Activated CD8-positive, alpha-beta memory T cell treated with anti-CD3 and anti-CD28 coated beads, Interleukin-2, amount 50 U/mL, for 24 hours (primary cell): Measurements from ENCODE around the gene LHX1.

Experiments used
- DNase-seq: peaks from one replicate; pipeline ENCODE4 v3.0.0-alpha.2; 2020; ENCODE audit errors: extremely low read depth

The LHX1 gene

GRCh38 chr17:36922175-36922574 is 15.1 kb upstream of the LHX1 start:
- DNase-seq, result no peak

- no peak for DNase-seq
Observed at GRCh38 chr17:36923814-36924221, 13.5 kb upstream of the LHX1 start.

GRCh38 chr17:36926226-36926625 is 11.0 kb upstream of the LHX1 start:
- no peak for DNase-seq

GRCh38 chr17:36926701-36927100 is 10.6 kb upstream of the LHX1 start:
- no peak for DNase-seq

- no peak for DNase-seq
Observed at GRCh38 chr17:36928471-36929345, 8.6 kb upstream of the LHX1 start.

GRCh38 chr17:36929851-36930582 is 7.3 kb upstream of the LHX1 start:
- DNase-seq, result no peak

- no peak for DNase-seq
Observed at GRCh38 chr17:36930583-36930900, 6.7 kb upstream of the LHX1 start.

GRCh38 chr17:36931096-36931696 is 6.1 kb upstream of the LHX1 start:
- DNase-seq, result no peak

- DNase-seq, result no peak
Observed at GRCh38 chr17:36931697-36932382, 5.4 kb upstream of the LHX1 start.

- DNase-seq, result no peak
Observed at GRCh38 chr17:36932383-36932693, 4.9 kb upstream of the LHX1 start.

- DNase-seq, result no peak
Observed at GRCh38 chr17:36932694-36933511, 4.4 kb upstream of the LHX1 start.

- DNase-seq, result no peak
Observed at GRCh38 chr17:36933512-36934143, 3.6 kb upstream of the LHX1 start.

GRCh38 chr17:36934144-36934691 is 3.1 kb upstream of the LHX1 start:
- DNase-seq, result no peak

GRCh38 chr17:36934692-36935630 is 2.3 kb upstream of the LHX1 start:
- no peak for DNase-seq

GRCh38 chr17:36935671-36936454 is 1.4 kb upstream of the LHX1 start:
- DNase-seq, result no peak

- DNase-seq, result no peak
Observed at GRCh38 chr17:36936455-36937000, 747 bp upstream of the LHX1 start.

- DNase-seq, result no peak
Observed at GRCh38 chr17:36937959-36938565, 787 bp downstream of the LHX1 start.

GRCh38 chr17:36938566-36939051 is 1.3 kb downstream of the LHX1 start:
- no peak for DNase-seq
